Neural cell (in vitro differentiated cells): ENCODE results near the gene AGRN. TPM values are rescaled to one million over a fixed set of nuclear protein-coding genes. Genes with fewer than 3 reads are reported as not detected.

ENCODE experiments used
- H2AFZ ChIP-seq: fragments of 200-600, 300-800 bp; sonication (generic), shearing (Covaris generic); 2 replicates; pipeline ENCODE4 v1.6.0; 2014; ENCODE audit warnings: low read depth, mild to moderate bottlenecking, antibody characterized with exemption, low read length, moderate library complexity
- H3F3A ChIP-seq: fragments of 200-600 bp; shearing (Covaris generic); 2 replicates; pipeline ENCODE4 v1.6.1; 2016; ENCODE audit warnings: mild to moderate bottlenecking, moderate library complexity, mixed read lengths, antibody characterized with exemption, low read length; ENCODE audit not compliant: insufficient read depth, poor library complexity, severe bottlenecking
- H3K27ac ChIP-seq: fragments of 200-600, 300-800 bp; sonication (generic), shearing (Covaris generic); 2 replicates; pipeline ENCODE4 v1.5.1; 2014; ENCODE audit warnings: mild to moderate bottlenecking, low read length, moderate library complexity
- H3K27me3 ChIP-seq: fragments of 300-800, 200-600 bp; sonication (generic), shearing (Covaris generic); 2 replicates; pipeline ENCODE4 v1.6.0; 2014; ENCODE audit warnings: mild to moderate bottlenecking, low read depth, low read length, moderate library complexity; ENCODE audit not compliant: insufficient read depth
- H3K36me3 ChIP-seq: fragments of 300-800, 200-600 bp; sonication (generic), shearing (Covaris generic); 2 replicates; pipeline ENCODE4 v1.5.1; 2014; ENCODE audit warnings: mild to moderate bottlenecking, antibody characterized with exemption, low read length, moderate library complexity; ENCODE audit not compliant: insufficient read depth
- H3K4me2 ChIP-seq: fragments of 300-800, 200-600 bp; sonication (generic), shearing (Covaris generic); 2 replicates; pipeline ENCODE4 v1.6.0; 2014; ENCODE audit warnings: mild to moderate bottlenecking, low read length
- H3K4me3 ChIP-seq: fragments of 300-800, 200-600 bp; sonication (generic), shearing (Covaris generic); 2 replicates; pipeline ENCODE4 v1.5.1; 2014; ENCODE audit warnings: mild to moderate bottlenecking, low read length, moderate library complexity
- H3K79me2 ChIP-seq: fragments of 200-600 bp; shearing (Covaris generic); replicated peaks from 2 replicates; pipeline ENCODE4 v1.6.0; 2014; ENCODE audit warnings: mild to moderate bottlenecking, low read length, moderate library complexity; ENCODE audit not compliant: insufficient read depth
- H3K9ac ChIP-seq: fragments of 300-800, 200-600 bp; sonication (generic), shearing (Covaris generic); 2 replicates; pipeline ENCODE4 v1.6.1; 2016; ENCODE audit warnings: mild to moderate bottlenecking, low read length, mixed read lengths
- H3K9me2 ChIP-seq: fragments of 200-600 bp; shearing (Covaris generic); 2 replicates; pipeline ENCODE4 v1.6.1; 2016; ENCODE audit warnings: mild to moderate bottlenecking, low read length, mixed read lengths; ENCODE audit not compliant: insufficient read depth
- H3K9me3 ChIP-seq: fragments of 200-600, 300-800 bp; sonication (generic), shearing (Covaris generic); 2 replicates; pipeline ENCODE4 v1.6.1; 2016; ENCODE audit warnings: mild to moderate bottlenecking, mixed run types, low read length, moderate library complexity, mixed read lengths
- H4K20me1 ChIP-seq: fragments of 200-600 bp; shearing (Covaris generic); 2 replicates; pipeline ENCODE4 v1.6.1; 2016; ENCODE audit warnings: mild to moderate bottlenecking, mixed run types; ENCODE audit not compliant: insufficient read depth
- EP300 ChIP-seq: fragments of 450-650 bp; conservative IDR thresholded peaks from 2 replicates; pipeline ENCODE4 v1.6.1; 2014; ENCODE audit warnings: antibody characterized with exemption, mild to moderate bottlenecking, moderate library complexity; ENCODE audit not compliant: poor library complexity, severe bottlenecking
- EZH2 ChIP-seq: fragments of 200-600, 300-800 bp; shearing (Covaris generic), sonication (generic); IDR thresholded peaks from 2 replicates; pipeline ENCODE4 v1.6.1; 2014; ENCODE audit warnings: antibody characterized with exemption, low read length, borderline replicate concordance, mild to moderate bottlenecking; ENCODE audit not compliant: insufficient read depth, poor library complexity, severe bottlenecking
- MXI1 ChIP-seq: fragments of 450-650 bp; conservative IDR thresholded peaks from 2 replicates; pipeline ENCODE4 v1.6.1; 2014; ENCODE audit warnings: antibody characterized with exemption, mild to moderate bottlenecking; ENCODE audit not compliant: poor library complexity, severe bottlenecking
- POLR2AphosphoS5 ChIP-seq: IDR thresholded peaks from 2 replicates; pipeline ENCODE4 v1.6.1; 2012
- RAD21 ChIP-seq: fragments of 450-650 bp; conservative IDR thresholded peaks from 2 replicates; pipeline ENCODE4 v1.6.1; 2014; ENCODE audit warnings: antibody characterized with exemption, mild to moderate bottlenecking, moderate library complexity
- SMC3 ChIP-seq: fragments of 450-650 bp; conservative IDR thresholded peaks from 2 replicates; pipeline ENCODE4 v1.6.1; 2014; ENCODE audit warnings: antibody characterized with exemption, mild to moderate bottlenecking, moderate library complexity; ENCODE audit not compliant: poor library complexity
- TAF1 ChIP-seq: IDR thresholded peaks from 2 replicates; pipeline ENCODE4 v1.6.1; 2012; ENCODE audit warnings: low read depth
- polyA plus RNA-seq: library from polyadenylated mRNA; depleted of rRNA; stranded (reverse); fragments of >200 nt; gene quantifications from 2 replicates; pipeline ENCODE4 v1.2.3, GENCODE V29; 2014
- TF ChIP-seq, protein P1 (sequence below): IDR thresholded peaks from 2 replicates; pipeline ENCODE4 v1.6.1; 2012; ENCODE audit warnings: borderline replicate concordance
- TF ChIP-seq, protein P2 (sequence below): fragments of 450-650 bp; IDR thresholded peaks from 2 replicates; pipeline ENCODE4 v1.5.1; 2014; ENCODE audit warnings: antibody characterized with exemption, mild to moderate bottlenecking, moderate library complexity; ENCODE audit not compliant: poor library complexity, severe bottlenecking

AGRN gene
- polyA plus RNA-seq, 1 donor from 2014 or later, result 104 TPM

DNA sequence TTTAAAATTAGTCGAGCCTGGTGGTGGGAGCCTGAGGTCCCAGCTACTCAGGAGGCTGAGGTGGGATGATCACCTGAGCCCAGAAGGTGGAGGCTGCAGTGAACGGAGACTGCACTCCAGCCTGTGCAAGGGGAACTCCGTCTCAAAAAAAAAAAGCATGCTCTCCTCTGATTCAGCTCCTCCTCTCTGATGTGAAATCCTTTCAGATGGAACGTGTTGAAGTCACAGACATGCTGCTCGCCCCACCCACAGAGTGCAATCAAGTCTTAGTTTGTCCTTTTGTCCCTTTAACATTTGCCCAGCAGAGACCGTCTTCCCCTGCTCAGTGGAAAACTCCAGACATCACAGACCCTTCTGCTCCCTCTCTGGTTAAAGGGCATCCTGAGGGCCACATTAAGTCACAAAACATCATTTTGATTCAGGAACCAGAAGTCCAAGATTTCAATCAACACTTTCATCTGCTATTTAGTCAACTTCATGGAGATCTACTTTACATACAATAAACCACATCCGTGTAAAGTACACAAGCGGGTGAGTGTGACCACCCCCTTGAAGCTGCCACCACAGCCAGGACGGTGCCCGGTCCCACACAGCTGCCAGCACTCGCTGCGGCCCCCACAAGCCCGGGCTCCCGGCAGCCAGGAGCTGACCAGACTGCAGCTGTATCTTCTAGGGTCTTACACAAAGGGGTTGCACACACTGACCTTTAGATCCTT, 73.1 kb downstream of the AGRN start:
- H4K20me1 ChIP-seq, result no peaks in the 10 kb centered on the region
- H3K9me3 ChIP-seq, result no peaks in the 10 kb centered on the region
- no peak overlapping the region for H3K9ac ChIP-seq
- no peaks in the 10 kb centered on the region for H3K36me3 ChIP-seq
- no peak for TF ChIP-seq EP300
- TF ChIP-seq EZH2, result no peak
- no peak for TF ChIP-seq MXI1
- no peak for TF ChIP-seq POLR2AphosphoS5
- TF ChIP-seq TAF1, result no peak
- no peak for TF ChIP-seq RAD21
- TF ChIP-seq, protein P1, sequence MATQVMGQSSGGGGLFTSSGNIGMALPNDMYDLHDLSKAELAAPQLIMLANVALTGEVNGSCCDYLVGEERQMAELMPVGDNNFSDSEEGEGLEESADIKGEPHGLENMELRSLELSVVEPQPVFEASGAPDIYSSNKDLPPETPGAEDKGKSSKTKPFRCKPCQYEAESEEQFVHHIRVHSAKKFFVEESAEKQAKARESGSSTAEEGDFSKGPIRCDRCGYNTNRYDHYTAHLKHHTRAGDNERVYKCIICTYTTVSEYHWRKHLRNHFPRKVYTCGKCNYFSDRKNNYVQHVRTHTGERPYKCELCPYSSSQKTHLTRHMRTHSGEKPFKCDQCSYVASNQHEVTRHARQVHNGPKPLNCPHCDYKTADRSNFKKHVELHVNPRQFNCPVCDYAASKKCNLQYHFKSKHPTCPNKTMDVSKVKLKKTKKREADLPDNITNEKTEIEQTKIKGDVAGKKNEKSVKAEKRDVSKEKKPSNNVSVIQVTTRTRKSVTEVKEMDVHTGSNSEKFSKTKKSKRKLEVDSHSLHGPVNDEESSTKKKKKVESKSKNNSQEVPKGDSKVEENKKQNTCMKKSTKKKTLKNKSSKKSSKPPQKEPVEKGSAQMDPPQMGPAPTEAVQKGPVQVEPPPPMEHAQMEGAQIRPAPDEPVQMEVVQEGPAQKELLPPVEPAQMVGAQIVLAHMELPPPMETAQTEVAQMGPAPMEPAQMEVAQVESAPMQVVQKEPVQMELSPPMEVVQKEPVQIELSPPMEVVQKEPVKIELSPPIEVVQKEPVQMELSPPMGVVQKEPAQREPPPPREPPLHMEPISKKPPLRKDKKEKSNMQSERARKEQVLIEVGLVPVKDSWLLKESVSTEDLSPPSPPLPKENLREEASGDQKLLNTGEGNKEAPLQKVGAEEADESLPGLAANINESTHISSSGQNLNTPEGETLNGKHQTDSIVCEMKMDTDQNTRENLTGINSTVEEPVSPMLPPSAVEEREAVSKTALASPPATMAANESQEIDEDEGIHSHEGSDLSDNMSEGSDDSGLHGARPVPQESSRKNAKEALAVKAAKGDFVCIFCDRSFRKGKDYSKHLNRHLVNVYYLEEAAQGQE, result no peak
- TF ChIP-seq SMC3, result no peak
- TF ChIP-seq, protein P2, sequence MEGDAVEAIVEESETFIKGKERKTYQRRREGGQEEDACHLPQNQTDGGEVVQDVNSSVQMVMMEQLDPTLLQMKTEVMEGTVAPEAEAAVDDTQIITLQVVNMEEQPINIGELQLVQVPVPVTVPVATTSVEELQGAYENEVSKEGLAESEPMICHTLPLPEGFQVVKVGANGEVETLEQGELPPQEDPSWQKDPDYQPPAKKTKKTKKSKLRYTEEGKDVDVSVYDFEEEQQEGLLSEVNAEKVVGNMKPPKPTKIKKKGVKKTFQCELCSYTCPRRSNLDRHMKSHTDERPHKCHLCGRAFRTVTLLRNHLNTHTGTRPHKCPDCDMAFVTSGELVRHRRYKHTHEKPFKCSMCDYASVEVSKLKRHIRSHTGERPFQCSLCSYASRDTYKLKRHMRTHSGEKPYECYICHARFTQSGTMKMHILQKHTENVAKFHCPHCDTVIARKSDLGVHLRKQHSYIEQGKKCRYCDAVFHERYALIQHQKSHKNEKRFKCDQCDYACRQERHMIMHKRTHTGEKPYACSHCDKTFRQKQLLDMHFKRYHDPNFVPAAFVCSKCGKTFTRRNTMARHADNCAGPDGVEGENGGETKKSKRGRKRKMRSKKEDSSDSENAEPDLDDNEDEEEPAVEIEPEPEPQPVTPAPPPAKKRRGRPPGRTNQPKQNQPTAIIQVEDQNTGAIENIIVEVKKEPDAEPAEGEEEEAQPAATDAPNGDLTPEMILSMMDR, result no peak
- no peak overlapping the region for H2AFZ ChIP-seq
- no peaks in the 10 kb centered on the region for H3F3A ChIP-seq
- H3K9me2 ChIP-seq, result no peaks in the 10 kb centered on the region
- H3K79me2 ChIP-seq, result no peaks in the 10 kb centered on the region
- no peak overlapping the region for H3K4me3 ChIP-seq
- no peak overlapping the region for H3K4me2 ChIP-seq
- H3K27ac ChIP-seq, result no peak overlapping the region
- no peaks in the 10 kb centered on the region for H3K27me3 ChIP-seq

DNA sequence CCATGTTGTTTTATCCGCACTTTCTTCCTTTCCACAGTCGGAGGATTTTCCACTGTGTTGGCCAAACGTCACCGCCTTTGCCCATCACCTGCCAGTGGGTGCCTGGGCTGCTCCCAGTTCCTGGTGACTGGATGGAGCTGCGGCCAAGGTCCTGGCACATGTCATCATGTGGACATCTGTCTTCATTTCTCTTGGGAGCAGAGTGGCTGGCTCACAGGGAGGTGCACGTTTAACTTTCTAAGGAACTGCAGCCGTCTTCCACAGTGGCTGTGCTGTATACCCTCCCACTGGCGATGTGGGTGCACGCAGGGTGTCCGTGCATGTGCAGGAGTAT, 73.7 kb downstream of the AGRN start:
- no peak overlapping the region for H3K9ac ChIP-seq
- no peak overlapping the region for H2AFZ ChIP-seq
- H3K36me3 ChIP-seq, result no peaks in the 10 kb centered on the region
- H3K27ac ChIP-seq, result no peak overlapping the region
- no peaks in the 10 kb centered on the region for H3K9me2 ChIP-seq
- no peaks in the 10 kb centered on the region for H3K79me2 ChIP-seq
- no peak overlapping the region for H3K4me3 ChIP-seq
- H3K27me3 ChIP-seq, result no peaks in the 10 kb centered on the region
- TF ChIP-seq EP300 (no peak), EZH2 (no peak), POLR2AphosphoS5 (no peak)
- H3K9me3 ChIP-seq, result no peaks in the 10 kb centered on the region
- no peak overlapping the region for H3K4me2 ChIP-seq
- H4K20me1 ChIP-seq, result no peaks in the 10 kb centered on the region
- H3F3A ChIP-seq, result no peaks in the 10 kb centered on the region
